ENCODE measurements around the gene ACADSB.

Gene ACADSB

DNA sequence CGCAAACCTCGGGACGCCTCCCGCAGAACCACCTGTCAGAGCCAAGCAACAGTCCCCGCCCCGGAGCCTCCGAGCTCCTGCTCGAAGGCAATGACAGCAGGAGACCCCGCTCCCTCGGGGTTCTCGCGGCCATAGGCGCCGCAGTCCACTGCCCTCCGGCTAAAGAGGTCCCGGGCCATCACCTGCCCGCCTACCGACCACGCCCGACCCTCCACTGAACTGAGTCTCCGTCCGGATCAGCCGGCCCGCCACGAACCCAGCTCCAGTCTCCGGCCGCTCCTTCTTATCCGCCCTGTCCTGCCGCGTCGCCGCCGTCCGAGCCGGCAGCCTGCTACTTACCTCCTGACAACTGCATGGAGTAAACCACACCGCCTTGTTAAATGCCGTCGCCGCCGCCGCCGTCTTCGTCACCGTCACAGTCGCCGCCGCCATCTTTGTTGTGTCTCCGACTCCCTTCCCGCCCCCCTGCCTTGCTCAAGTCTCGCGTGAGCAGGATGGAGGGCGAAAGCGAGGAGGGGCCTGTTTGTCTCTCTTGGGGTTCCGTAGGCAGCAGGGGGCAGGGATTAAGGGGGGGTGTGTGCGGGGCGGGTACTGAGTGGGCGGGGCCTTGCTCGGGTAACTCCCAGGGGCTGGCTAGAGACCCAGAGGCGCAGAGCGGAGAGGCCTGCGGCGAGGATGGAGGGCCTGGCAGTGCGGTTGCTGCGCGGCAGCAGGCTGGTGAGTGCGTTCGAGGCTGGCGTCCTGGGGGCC is at the start of gene ACADSB, which contains the start of gene IKZF5:
Gene ACADSB, plus strand, starts transcription at position 652 of the 750 bp plus-strand sequence. Its CDS starts 24 bp downstream, at position 676.
Gene IKZF5, minus strand, starts transcription at position 441 of the 750 bp plus-strand sequence. CDS start 10,170 bp downstream, outside the sequence.
- FAIRE-seq = no peak

DNA sequence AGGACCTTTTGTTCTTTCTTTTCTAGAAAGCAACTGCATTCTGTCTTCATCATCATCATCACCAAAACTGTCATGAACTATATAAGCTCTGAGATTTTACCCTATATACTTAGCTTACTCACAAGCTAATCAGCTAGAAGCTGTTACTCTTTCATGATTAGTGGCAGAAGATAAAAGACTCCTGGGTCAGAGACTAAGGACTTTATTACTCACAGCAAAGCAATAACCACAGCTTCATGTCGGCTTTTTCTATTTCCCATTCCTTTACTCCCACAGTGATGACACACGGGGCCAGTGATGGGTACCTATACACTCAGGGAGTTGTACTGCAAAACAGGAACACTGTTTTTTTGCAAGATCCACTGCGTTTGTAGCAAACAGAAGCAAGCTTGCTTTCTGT is 46.4 kb upstream of the ACADSB start:
- FAIRE-seq = no peak

- no peak for FAIRE-seq
Measured at GRCh38 chr10:122966879-122967278, 41.9 kb upstream of the ACADSB start.

GRCh38 chr10:122968698-122969097 is 40.1 kb upstream of the ACADSB start:
- FAIRE-seq = no peak

- FAIRE-seq = no peak
Measured at GRCh38 chr10:122974023-122974422, 34.8 kb upstream of the ACADSB start.

GRCh38 chr10:122974543-122975064 is 34.2 kb upstream of the ACADSB start:
- FAIRE-seq = no peak

DNA sequence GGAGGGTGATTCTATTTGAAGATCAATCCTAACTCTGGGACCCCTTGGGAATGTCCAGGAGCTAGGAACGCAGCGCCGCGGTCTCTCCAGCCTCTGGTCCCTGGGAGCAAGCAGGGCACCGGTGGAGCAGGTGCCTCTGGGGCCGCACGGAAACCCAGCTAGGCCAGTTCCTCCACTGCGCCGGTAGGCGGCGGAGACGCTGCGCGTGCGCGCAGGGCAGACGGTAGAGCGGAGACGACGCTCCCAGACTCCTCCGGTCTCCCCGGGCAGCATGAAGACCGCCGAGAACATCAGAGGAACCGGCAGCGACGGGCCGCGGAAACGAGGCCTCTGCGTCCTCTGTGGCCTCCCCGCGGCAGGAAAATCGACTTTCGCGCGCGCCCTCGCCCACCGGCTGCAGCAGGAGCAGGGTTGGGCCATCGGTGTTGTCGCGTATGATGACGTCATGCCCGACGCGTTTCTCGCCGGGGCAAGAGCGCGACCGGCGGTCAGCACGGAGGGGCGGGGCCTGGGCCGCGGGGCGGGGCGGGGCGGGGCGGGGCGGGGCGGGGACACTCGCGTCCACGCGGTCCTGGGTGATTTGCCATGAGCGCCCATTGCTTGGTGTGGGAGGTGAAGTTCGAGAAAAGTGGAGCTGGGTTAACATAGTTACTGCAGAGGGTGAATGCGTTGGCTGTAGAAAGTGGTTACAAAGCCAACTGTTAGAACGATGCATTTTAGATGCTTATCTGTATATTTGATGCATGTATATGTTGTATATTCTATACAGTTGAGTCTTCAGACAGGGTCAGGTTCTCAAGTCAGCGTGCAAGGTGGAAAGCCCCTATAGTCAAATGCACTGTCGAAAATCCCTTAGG is 28.4 kb upstream of the ACADSB start, which contains the start of gene PSTK:
Gene PSTK, plus strand, starts transcription at position 193 of the 857 bp plus-strand sequence. Its CDS starts 79 bp downstream, at position 272.
- no peak for FAIRE-seq

GRCh38 chr10:122981066-122981464 is 27.7 kb upstream of the ACADSB start:
- FAIRE-seq = no peak

GRCh38 chr10:122983898-122984297 is 24.9 kb upstream of the ACADSB start:
- no peak for FAIRE-seq

DNA sequence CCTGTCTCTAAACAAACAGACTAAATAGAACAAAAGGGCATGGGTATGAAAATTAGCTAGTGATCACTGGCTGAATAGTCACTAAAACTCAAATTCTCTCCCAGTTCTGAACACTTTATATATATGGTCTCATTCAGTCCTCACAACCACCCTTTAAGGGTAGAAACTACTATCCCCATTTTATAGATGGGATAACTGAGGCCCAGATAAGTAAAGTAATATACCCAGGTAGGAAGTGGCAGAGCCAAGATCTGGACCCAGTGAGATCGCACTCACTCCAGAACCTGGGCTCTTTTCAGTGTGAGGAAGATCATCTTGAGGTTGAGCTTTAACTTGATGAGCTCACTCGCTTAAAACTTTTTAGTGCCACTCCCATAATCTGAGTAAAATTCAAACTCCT is 24.1 kb upstream of the ACADSB start:
- FAIRE-seq = no peak

GRCh38 chr10:122986335-122986734 is 22.5 kb upstream of the ACADSB start:
- FAIRE-seq = no peak

DNA sequence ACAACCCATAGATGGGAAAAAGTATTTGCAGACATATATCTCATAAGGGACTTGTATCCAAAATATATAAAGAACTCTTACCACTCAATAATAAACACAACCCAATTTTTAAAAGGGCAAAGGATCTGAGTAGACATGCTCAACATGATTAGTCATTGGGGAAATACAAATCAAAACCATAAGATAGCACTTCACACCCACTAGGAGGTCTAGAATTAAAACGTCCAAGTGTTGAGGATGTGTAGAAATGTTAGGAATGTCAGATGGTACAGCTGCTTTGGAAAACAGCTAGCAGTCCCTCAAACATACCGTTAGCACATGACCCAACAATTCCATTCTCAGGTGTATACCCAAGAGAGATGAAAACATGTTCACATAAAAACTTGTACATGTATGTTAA is 20.3 kb upstream of the ACADSB start:
- no peak for FAIRE-seq

DNA sequence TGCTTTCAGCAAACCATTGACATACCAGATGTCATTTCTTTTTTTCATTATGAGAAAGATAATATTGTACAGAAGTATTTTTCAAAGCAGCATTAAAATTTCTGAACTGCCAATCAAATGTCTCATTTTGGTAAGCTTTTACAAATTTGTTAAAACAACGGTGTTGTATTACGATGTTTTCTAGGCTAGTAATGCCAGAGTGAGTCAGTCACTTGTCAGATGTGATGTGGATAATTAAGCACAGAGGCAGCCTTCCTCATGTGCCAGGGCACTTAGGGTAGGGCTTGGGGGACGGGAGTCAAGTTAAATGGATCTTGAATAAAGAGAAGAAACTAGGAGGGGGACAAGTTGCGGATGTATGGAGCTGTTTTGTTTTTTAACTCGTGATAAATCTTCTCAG is 18.5 kb upstream of the ACADSB start:
- no peak for FAIRE-seq

- no peak for FAIRE-seq
Measured at GRCh38 chr10:122992031-122992585, 16.7 kb upstream of the ACADSB start.

- no peak for FAIRE-seq
Measured at GRCh38 chr10:122993797-122994336, 14.9 kb upstream of the ACADSB start.

GRCh38 chr10:122995936-122996335 is 12.9 kb upstream of the ACADSB start:
- FAIRE-seq = no peak

DNA sequence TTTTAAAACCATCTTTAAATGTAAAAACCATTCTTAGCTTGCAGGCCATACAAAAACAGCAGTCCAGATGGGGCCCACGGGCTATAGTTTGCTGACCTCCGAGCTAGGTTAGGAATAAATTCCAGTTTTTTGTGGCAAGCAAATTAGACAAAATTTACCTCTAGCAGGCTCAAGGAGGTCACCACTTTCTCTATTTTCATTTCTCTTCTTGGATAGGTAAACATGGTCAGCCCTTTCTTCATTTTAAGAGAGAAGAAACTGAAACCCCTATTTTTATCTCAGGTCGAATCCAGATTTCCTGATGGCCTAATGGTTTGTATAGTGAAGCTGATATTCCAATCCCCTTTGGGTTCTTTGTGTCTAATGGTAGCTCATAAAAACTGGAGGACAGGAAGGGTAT is 10.9 kb upstream of the ACADSB start:
- no peak for FAIRE-seq

DNA sequence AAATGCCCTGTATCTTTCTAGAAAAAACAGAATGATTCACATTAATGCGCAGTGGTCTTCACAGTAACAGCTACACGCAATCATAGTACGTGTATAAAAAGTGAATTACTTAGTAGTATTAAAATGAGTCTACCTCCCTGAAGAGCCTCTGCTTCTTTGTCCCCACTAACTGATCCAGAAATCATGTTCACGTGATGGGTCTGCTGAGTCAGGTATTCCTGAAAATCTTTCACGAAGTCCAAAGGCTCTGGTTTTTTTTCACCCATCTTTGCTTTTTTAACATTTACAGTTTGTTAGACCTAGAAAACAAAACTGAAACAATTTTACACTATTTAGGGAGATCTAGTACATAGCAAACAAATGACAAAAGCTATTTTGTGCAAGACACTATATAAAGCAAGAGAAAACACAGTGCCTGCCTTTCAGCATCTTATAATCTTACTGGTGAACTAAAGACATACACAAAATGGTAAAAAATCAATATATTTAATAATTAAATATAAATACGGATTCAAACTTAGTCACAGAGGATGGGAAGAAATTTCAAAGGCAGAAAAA is 10.4 kb upstream of the ACADSB start:
- FAIRE-seq = no peak

GRCh38 chr10:122998934-122999333 is 9.9 kb upstream of the ACADSB start:
- FAIRE-seq = no peak

DNA sequence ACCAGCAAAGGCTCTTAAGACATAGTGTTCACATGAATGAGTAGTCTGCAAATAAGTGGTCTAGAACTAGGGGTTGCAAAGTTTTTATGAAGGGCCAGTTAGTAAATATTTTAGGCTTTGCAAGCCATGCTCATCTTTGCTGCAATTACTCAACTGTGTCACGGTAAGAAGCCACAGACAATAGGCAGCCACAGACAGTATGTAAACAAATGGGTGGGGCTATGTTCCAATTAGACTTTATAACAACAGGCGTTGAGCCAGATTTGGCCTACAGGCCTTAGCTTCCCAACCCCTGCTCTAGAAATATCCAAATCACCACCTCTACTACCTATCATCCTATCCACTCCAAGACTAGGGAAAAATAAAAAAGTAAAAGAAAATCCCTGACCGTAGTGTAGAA is 9.5 kb upstream of the ACADSB start:
- no peak for FAIRE-seq

- FAIRE-seq = no peak
Measured at GRCh38 chr10:123000155-123000554, 8.7 kb upstream of the ACADSB start.

- FAIRE-seq = no peak
Measured at GRCh38 chr10:123001370-123001769, 7.4 kb upstream of the ACADSB start.

- no peak for FAIRE-seq
Measured at GRCh38 chr10:123004298-123004697, 4.5 kb upstream of the ACADSB start.

Data from TTC549 (cell line).